Measurements from ENCODE around the gene RTN4RL1. TPM values are rescaled to one million over a fixed set of nuclear protein-coding genes. Genes with fewer than 3 reads are reported as not detected.
"Not testable (repeated sequence)": the region's sequence is repeated elsewhere in the genome, so short reads cannot be mapped to it uniquely, and the experiment has no call there.

Gene RTN4RL1
- total and polyA plus RNA-seq, 7 donors, result under 0.01 to 0.71 (median 0.48) TPM; not detected in 1

DNA sequence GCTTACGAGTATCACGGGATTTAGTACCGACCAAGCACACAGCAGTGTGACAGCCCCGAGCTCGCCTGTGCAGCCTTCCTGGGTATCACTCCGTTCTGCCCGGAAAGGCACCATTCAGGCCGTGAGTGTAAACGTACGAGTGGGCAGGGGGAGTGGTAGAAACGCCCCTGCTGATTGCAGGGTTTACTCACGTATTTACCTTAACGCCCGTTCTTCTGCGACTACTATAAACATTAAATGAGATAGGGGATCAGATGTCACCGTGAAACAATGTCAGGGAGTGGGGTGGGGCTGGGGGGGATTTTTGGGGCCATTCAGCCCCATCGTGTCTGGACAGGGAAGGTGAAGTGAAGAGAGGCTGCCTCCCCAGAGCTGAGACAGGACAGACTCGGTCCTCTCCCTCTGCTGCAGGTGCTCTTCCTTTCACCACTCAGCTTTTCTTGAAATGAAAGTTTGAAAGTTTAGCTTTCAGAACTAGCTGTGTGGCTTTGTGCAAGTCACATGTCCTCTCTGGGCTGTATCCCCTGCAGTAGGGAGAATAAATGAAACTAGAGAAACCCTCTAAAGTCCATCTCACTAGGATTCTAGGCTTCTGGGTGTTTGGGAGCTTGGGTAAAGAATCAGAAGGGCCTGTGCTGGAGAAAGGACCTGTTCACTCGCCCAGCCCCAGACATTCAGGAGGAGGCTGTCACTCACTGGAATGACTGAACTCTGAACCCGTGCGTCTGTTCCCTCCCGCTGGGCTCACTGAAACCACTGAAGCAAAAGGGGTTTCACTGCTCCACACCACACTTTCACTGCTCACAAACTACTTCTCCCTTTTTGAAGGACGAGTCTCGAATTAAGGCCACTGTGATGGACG, 128.7 kb downstream of the RTN4RL1 start:
- H3K27me3 ChIP-seq, result no peaks in the 10 kb centered on the region
- TF ChIP-seq EP300 (IDR thresholded peaks at IDR 0.05) (no peak), POLR2A (IDR thresholded peaks at IDR 0.05) (no peak), POLR2AphosphoS5 (IDR thresholded peaks at IDR 0.05) (no peak)
- TF ChIP-seq, protein P1, sequence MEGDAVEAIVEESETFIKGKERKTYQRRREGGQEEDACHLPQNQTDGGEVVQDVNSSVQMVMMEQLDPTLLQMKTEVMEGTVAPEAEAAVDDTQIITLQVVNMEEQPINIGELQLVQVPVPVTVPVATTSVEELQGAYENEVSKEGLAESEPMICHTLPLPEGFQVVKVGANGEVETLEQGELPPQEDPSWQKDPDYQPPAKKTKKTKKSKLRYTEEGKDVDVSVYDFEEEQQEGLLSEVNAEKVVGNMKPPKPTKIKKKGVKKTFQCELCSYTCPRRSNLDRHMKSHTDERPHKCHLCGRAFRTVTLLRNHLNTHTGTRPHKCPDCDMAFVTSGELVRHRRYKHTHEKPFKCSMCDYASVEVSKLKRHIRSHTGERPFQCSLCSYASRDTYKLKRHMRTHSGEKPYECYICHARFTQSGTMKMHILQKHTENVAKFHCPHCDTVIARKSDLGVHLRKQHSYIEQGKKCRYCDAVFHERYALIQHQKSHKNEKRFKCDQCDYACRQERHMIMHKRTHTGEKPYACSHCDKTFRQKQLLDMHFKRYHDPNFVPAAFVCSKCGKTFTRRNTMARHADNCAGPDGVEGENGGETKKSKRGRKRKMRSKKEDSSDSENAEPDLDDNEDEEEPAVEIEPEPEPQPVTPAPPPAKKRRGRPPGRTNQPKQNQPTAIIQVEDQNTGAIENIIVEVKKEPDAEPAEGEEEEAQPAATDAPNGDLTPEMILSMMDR (IDR thresholded peaks at IDR 0.05), result no peak
- WGBS, 2 donors, result 87 to 88% methylated on average over 25 of the region's 25 CpGs
- no peak for DNase-seq
- intact Hi-C loops (cut with DNase I), result no loop called here
- H3K4me1 ChIP-seq, result no peaks in the 10 kb centered on the region
- no peak overlapping the region for H3K4me3 ChIP-seq
- no peaks in the 10 kb centered on the region for H3K9me3 ChIP-seq
- H3K27ac ChIP-seq, result no peak overlapping the region
- peaks cover 16 to 83% (median 36%) of the 10 kb centered on the region in 4 donors for H3K36me3 ChIP-seq

- 95% methylated on average over 11 of the region's 11 CpGs for WGBS, 2 donors
- intact Hi-C loops (cut with DNase I); H3K9me3 ChIP-seq; H3K4me1 ChIP-seq; H3K4me3 ChIP-seq; H3K27ac ChIP-seq; DNase-seq; H3K27me3 ChIP-seq: not testable (repeated sequence)
- peaks cover 16 to 93% (median 40%) of the 10 kb centered on the region in 4 donors for H3K36me3 ChIP-seq
Measured at GRCh38 chr17:1895479-1895878, 129.7 kb downstream of the RTN4RL1 start.

DNA sequence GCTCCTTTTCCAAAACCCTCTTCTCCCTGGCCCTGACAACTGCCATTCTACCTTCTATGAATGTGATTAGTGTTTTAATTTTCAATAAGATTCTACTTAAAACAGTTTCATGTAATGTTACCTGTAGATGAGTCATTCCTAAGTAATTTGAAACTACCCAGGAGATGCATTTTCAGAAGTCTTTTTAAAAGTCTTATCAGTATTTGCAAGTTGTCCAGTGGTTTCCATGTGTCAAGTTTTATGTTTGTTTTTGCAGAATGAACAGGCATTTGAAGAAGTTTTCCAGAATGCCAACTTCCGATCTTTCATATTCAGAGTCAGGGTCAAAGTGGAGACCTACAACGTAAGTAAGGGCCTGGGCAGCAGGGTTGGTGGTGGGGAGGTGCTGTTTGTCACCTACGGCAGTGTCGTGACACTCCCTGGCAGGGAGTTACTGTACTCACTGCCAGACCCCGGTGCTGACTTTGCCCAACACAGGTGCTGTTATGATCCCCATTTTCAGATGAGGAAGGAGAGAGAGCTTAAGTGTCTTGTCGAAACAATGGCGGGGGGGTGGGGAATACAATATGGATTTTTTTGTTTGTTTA, 130.3 kb downstream of the RTN4RL1 start:
- intact Hi-C loops (cut with DNase I), result no loop called here
- TF ChIP-seq POLR2AphosphoS5 (IDR thresholded peaks at IDR 0.05) (no peak), EP300 (IDR thresholded peaks at IDR 0.05) (no peak), POLR2A (IDR thresholded peaks at IDR 0.05) (no peak)
- TF ChIP-seq, protein P1 (IDR thresholded peaks at IDR 0.05), result no peak
- 96% methylated on average over 7 of the region's 7 CpGs for WGBS, 2 donors
- Histone ChIP-seq H3K9me3 (no peaks in the 10 kb centered on the region), H3K27ac (no peak overlapping the region), H3K36me3 (peaks cover 16 to 99% (median 41%) of the 10 kb centered on the region in 4 donors), H3K27me3 (no peaks in the 10 kb centered on the region), H3K4me1 (no peaks in the 10 kb centered on the region), H3K4me3 (no peak overlapping the region)
- no peak for DNase-seq

- TF ChIP-seq, protein P1 (IDR thresholded peaks at IDR 0.05), result no peak
- no peak for TF ChIP-seq EP300 (IDR thresholded peaks at IDR 0.05)
- TF ChIP-seq POLR2A (IDR thresholded peaks at IDR 0.05), result no peak
- no peak for TF ChIP-seq POLR2AphosphoS5 (IDR thresholded peaks at IDR 0.05)
- H3K36me3 ChIP-seq, result peaks cover 8 to 98% (median 30%) of the 10 kb centered on the region in 4 donors
- DNase-seq, result no peak
- H3K27me3 ChIP-seq, result no peaks in the 10 kb centered on the region
- intact Hi-C loops (cut with DNase I), result no loop called here
- no peaks in the 10 kb centered on the region for H3K9me3 ChIP-seq
- no peaks in the 10 kb centered on the region for H3K4me1 ChIP-seq
- no peak overlapping the region for H3K4me3 ChIP-seq
- H3K27ac ChIP-seq, result no peak overlapping the region
- WGBS, 2 donors, result 82 to 90% methylated on average over 15 of the region's 15 CpGs
Measured at GRCh38 chr17:1890758-1891450, 134.2 kb downstream of the RTN4RL1 start.

DNA sequence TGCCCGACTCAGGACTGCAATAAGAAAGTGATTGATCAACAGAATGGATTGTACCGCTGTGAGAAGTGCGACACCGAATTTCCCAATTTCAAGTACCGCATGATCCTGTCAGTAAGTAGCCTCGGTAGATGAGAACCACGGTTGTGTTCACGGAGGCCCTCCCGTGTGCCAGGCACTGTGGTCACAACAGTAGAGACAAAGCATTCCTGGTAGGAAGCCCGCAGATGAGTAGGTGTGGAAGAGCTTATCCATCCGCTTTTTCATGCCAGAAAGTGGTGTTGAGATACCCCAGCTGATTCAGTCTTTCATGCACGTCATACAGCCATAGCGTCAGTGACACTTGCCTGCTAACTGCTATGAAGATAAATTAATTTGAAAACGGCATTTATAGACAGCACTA, 136.4 kb downstream of the RTN4RL1 start:
- H3K27me3 ChIP-seq, result no peaks in the 10 kb centered on the region
- 88 to 97% methylated on average over 14 of the region's 14 CpGs for WGBS, 2 donors
- TF ChIP-seq EP300 (IDR thresholded peaks at IDR 0.05) (no peak), POLR2A (IDR thresholded peaks at IDR 0.05) (no peak), POLR2AphosphoS5 (IDR thresholded peaks at IDR 0.05) (no peak)
- TF ChIP-seq, protein P1 (IDR thresholded peaks at IDR 0.05), result no peak
- no peaks in the 10 kb centered on the region for H3K9me3 ChIP-seq
- H3K4me3 ChIP-seq, result no peak overlapping the region
- H3K36me3 ChIP-seq, result peaks cover 17 to 98% (median 45%) of the 10 kb centered on the region in 4 donors
- intact Hi-C loops (cut with DNase I), result no loop called here
- no peak overlapping the region for H3K27ac ChIP-seq
- no peak for DNase-seq
- H3K4me1 ChIP-seq, result no peaks in the 10 kb centered on the region
